ENCODE measurements around the gene TEX22. TPM values are rescaled to one million over a fixed set of nuclear protein-coding genes. Genes with fewer than 3 reads are reported as not detected.

TEX22 gene
- total RNA-seq, 3 donors from 2014 or later, result 0.84 to 2.0 (median 0.95) TPM

- H3K4me3 ChIP-seq, result no peak overlapping the region
- intact Hi-C loops (cut with DNase I, micrococcal nuclease), result loop anchor here (5.0 kb wide), 1 partner anchor 150 kb away; no protein-coding TSS in a partner anchor
- peak; percentile 97 for ATAC-seq
- DNase-seq, result peak; percentile 79 to 90 (median 88)
- TF ChIP-seq CTCF (IDR thresholded peaks at IDR 0.05), result peak; percentile 77
- no peaks in the 10 kb centered on the region for H3K36me3 ChIP-seq (ENCODE audit: low read depth)
- no peaks in the 10 kb centered on the region for H3K9me3 ChIP-seq
- H3K4me1 ChIP-seq (ENCODE audit: low read depth), result no peaks in the 10 kb centered on the region
Observed at GRCh38 chr14:105351920-105352851, 46.2 kb upstream of the TEX22 start.

DNA sequence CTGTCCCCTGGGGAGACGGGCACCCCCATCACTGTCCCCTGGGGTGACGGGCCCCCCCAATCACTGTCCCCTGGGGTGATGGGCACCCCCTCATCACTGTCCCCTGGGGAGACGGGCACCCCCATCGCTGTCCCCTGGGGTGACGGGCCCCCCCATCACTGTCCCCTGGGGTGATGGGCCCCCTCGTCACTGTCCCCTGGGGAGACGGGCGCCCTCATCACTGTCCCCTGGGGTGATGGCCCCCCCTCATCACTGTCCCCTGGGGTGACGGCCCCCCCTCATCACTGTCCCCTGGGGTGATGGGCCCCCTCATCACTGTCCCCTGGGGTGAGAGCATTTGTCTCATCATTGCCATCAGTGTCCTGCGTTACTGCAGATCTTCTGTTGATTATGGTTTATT, 45.2 kb upstream of the TEX22 start:
- no peak overlapping the region for H3K4me3 ChIP-seq
- ATAC-seq, result no peak
- no peak for DNase-seq
- H3K36me3 ChIP-seq (ENCODE audit: low read depth), result no peaks in the 10 kb centered on the region
- no peaks in the 10 kb centered on the region for H3K9me3 ChIP-seq
- no peaks in the 10 kb centered on the region for H3K4me1 ChIP-seq (ENCODE audit: low read depth)
- intact Hi-C loops (cut with DNase I, micrococcal nuclease), result loop anchor here (5.0 kb wide), 1 partner anchor 151 kb away; no protein-coding TSS in a partner anchor
- no peak for TF ChIP-seq CTCF (IDR thresholded peaks at IDR 0.05)

DNA sequence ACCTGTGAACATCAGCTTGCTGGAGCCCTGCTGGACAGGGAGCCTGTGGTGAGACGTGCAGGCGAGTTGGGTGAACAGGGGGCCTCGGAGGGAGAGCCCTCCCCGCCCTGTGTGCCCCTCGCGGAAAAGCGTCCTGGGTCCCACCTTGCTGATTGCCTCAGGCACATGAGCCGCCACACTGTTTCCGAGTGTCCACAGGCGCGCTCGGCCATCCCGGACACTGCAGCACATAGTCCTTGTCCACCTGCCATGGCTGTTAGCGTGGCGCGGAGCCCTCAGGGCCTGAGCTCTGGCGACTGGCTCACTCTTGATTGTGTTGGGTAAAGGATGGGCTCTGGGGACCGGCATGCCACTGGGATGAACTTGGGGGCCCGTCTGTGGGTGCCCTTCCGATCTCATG, 43.8 kb upstream of the TEX22 start:
- TF ChIP-seq CTCF (IDR thresholded peaks at IDR 0.05), result no peak
- peak in 1 of 3 donors; percentile 50 for DNase-seq
- H3K4me3 ChIP-seq, result no peak overlapping the region
- no peak for ATAC-seq
- no peaks in the 10 kb centered on the region for H3K36me3 ChIP-seq (ENCODE audit: low read depth)
- intact Hi-C loops (cut with DNase I, micrococcal nuclease), result loop anchor here (5.0 kb wide), 1 partner anchor 152 kb away; no protein-coding TSS in a partner anchor
- H3K4me1 ChIP-seq (ENCODE audit: low read depth), result no peaks in the 10 kb centered on the region
- H3K9me3 ChIP-seq, result no peaks in the 10 kb centered on the region

DNA sequence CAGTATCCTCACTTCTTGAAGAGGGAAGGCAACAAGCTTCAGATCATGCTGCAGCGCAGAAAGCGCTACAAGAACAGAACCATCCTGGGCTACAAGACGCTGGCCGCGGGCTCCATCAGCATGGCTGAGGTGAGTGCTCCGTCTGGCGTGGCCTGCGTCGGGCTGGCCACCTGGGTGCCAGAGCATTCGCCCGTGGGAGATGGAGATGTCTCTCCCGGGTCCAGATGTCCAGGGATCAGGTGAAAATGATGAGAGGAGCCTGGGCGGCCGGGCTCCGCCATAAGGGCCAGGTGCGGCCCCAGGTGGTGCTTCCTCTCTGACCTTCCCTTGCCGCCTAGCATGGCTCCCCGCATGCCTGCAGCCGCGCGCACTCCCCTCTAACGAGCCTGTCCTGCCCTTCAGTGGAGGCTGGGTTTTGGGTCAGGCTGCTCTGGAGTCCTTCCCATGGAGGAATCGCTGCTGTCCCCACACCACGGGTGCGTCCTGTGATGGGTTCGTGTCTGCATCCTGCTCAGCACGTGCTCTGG, 43.2 kb upstream of the TEX22 start:
- Histone ChIP-seq H3K36me3 (ENCODE audit: low read depth) (no peaks in the 10 kb centered on the region), H3K4me3 (no peak overlapping the region), H3K9me3 (no peaks in the 10 kb centered on the region), H3K4me1 (ENCODE audit: low read depth) (no peaks in the 10 kb centered on the region)
- intact Hi-C loops (cut with DNase I, micrococcal nuclease), result no loop called here
- no peak for DNase-seq
- no peak for TF ChIP-seq CTCF (IDR thresholded peaks at IDR 0.05)
- no peak for ATAC-seq

- no peak for DNase-seq
- Histone ChIP-seq H3K4me1 (ENCODE audit: low read depth) (no peaks in the 10 kb centered on the region), H3K9me3 (no peaks in the 10 kb centered on the region), H3K36me3 (ENCODE audit: low read depth) (no peaks in the 10 kb centered on the region), H3K4me3 (no peak overlapping the region)
- intact Hi-C loops (cut with DNase I, micrococcal nuclease), result no loop called here
- TF ChIP-seq CTCF (IDR thresholded peaks at IDR 0.05), result no peak
- ATAC-seq, result no peak
Observed at GRCh38 chr14:105355850-105356604, 42.3 kb upstream of the TEX22 start.

Data from mucosa of descending colon (tissue), 3 donors.